Calu3 (cell line): ENCODE results near the gene CEP250. TPM values are rescaled to one million over a fixed set of nuclear protein-coding genes. Genes with fewer than 3 reads are reported as not detected.
A peak's percentile ranks its signal among the peaks of the same experiment; 100 is the strongest.

Source experiments
- BruUV-seq: library from RNA; stranded (reverse); fragments of 400-500 nt; replicated peaks from 2 replicates; lab custom pipeline; 2021; lab: Mats Ljungman, UMichigan
- CTCF ChIA-PET: fragments of 300-600 bp; sonication (Branson Sonifier 250); formaldehyde crosslinking; loops from one replicate; lab custom pipeline; 2022; ENCODE audit warnings: antibody characterized with exemption; lab: Charles Lee
- DNase-seq: peaks from one replicate; pipeline ENCODE4 v3.0.0; 2022
- H3K27ac Mint-ChIP-seq: one replicate; pipeline ENCODE4 v1.8.0; 2022; ENCODE audit warnings: mixed read lengths; ENCODE audit not compliant: unreplicated experiment
- H3K27me3 Mint-ChIP-seq: one replicate; pipeline ENCODE4 v1.8.0; 2022; ENCODE audit warnings: mixed read lengths; ENCODE audit not compliant: unreplicated experiment
- H3K36me3 Mint-ChIP-seq: one replicate; pipeline ENCODE4 v1.8.0; 2022; ENCODE audit warnings: mild to moderate bottlenecking, moderate library complexity, mixed read lengths; ENCODE audit not compliant: insufficient read depth, unreplicated experiment
- H3K4me1 Mint-ChIP-seq: one replicate; pipeline ENCODE4 v1.8.0; 2022; ENCODE audit warnings: mild to moderate bottlenecking, low read depth, mixed read lengths; ENCODE audit not compliant: unreplicated experiment
- H3K4me3 Mint-ChIP-seq: one replicate; pipeline ENCODE4 v1.8.0; 2022; ENCODE audit warnings: mild to moderate bottlenecking, low read depth, moderate library complexity, mixed read lengths; ENCODE audit not compliant: unreplicated experiment
- H3K9me3 Mint-ChIP-seq: one replicate; pipeline ENCODE4 v1.8.0; 2022; ENCODE audit warnings: low read depth, mixed read lengths; ENCODE audit not compliant: unreplicated experiment
- intact Hi-C: fragments of 100-400 bp; cut with micrococcal nuclease; formaldehyde crosslinking; loops from one replicate; pipeline ENCODE4 v1.10.0; 2022; ENCODE audit not compliant: unreplicated experiment
- total RNA-seq: library from RNA; stranded (reverse); gene quantifications from 2 replicates; pipeline ENCODE4 v1.2.3, GENCODE V29; 2022
- TF ChIP-seq, protein P1 (sequence below): fragments of 200-600 bp; IDR thresholded peaks from one replicate; pipeline ENCODE4 v1.8.0; 2022; ENCODE audit warnings: antibody characterized with exemption; ENCODE audit not compliant: unreplicated experiment

CEP250 gene
- total RNA-seq, 1 experiment from 2014 or later = 61.0 TPM

DNA sequence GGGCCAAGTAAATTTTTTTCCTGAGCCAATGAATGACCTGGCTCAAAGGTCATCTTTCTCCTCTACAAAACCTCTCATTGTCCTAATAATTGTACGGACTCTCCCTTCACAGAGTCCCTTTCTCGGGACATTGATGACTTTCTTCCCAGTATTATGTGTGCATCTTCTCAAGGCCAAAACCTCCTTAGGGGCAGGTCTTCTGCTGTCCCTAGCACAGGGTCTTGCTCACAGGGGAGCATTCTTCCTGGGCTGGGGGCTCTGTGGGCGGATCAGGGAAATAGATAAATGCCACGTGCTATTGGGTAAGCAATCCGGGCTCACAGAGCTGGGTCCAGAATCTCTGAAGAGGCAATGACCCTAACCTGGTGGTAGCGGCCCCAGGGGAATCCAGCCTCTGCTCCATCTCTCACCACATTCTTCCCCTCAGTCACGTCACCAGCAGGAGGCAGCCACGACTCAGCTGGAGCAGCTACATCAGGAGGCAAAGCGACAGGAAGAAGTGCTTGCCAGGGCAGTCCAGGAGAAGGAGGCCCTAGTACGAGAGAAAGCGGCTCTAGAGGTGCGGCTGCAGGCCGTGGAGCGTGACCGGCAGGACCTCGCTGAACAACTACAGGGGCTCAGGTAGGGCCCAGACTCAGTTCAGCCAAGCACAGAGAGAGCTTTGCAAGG, 23.5 kb downstream of the CEP250 start:
- Mint-ChIP-seq H3K27ac (no peak overlapping the region), H3K4me1 (no peaks in the 10 kb centered on the region), H3K27me3 (no peaks in the 10 kb centered on the region), H3K4me3 (no peak overlapping the region), H3K36me3 (peaks cover 10% of the 10 kb centered on the region), H3K9me3 (peaks cover 3% of the 10 kb centered on the region)
- TF ChIP-seq, protein P1, sequence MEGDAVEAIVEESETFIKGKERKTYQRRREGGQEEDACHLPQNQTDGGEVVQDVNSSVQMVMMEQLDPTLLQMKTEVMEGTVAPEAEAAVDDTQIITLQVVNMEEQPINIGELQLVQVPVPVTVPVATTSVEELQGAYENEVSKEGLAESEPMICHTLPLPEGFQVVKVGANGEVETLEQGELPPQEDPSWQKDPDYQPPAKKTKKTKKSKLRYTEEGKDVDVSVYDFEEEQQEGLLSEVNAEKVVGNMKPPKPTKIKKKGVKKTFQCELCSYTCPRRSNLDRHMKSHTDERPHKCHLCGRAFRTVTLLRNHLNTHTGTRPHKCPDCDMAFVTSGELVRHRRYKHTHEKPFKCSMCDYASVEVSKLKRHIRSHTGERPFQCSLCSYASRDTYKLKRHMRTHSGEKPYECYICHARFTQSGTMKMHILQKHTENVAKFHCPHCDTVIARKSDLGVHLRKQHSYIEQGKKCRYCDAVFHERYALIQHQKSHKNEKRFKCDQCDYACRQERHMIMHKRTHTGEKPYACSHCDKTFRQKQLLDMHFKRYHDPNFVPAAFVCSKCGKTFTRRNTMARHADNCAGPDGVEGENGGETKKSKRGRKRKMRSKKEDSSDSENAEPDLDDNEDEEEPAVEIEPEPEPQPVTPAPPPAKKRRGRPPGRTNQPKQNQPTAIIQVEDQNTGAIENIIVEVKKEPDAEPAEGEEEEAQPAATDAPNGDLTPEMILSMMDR = peak; percentile 15
- no peak for DNase-seq
- BruUV-seq = no TSS peak
- CTCF ChIA-PET = interaction anchor here (0.8 to 1.6 kb wide), 4 partner anchors 12 to 29 kb away, joined by 3 to 5 read pairs (median 4); no protein-coding TSS in a partner anchor
- intact Hi-C loops = no loop called here

- DNase-seq = no peak
- CTCF ChIA-PET = interaction anchor here (1.3 to 1.6 kb wide), 3 partner anchors 11 to 28 kb away, joined by 3 to 5 read pairs (median 4); no protein-coding TSS in a partner anchor
- no peak overlapping the region for H3K4me3 Mint-ChIP-seq
- no peaks in the 10 kb centered on the region for H3K4me1 Mint-ChIP-seq
- no TSS peak for BruUV-seq
- no peak overlapping the region for H3K27ac Mint-ChIP-seq
- TF ChIP-seq, protein P1 = no peak
- peaks cover 18% of the 10 kb centered on the region for H3K36me3 Mint-ChIP-seq
- intact Hi-C loops = no loop called here
- H3K27me3 Mint-ChIP-seq = no peaks in the 10 kb centered on the region
- H3K9me3 Mint-ChIP-seq = peaks cover 6% of the 10 kb centered on the region
Measured at GRCh38 chr20:35479798-35480197, 24.4 kb downstream of the CEP250 start.

DNA sequence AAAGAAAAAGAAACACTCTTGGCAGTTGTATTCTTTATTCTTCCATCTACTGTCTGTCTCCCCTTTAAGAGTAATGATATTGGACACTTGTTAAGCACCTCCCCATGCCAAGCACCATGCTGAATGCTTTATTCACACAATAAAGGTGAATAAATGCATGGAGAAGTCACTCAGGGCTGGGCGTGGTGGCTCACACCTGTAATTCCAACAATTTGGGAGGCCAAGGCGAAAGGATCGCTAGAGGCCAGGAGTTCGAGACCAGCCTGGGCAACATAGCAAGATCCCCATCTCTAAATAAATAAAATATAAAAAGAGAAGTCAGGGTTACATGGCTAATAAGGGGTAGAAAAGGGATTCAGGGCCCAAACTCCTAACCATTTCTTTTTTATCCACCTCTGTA, 32.1 kb downstream of the CEP250 start:
- CTCF ChIA-PET = no interaction called here
- intact Hi-C loops = no loop called here
- H3K27ac Mint-ChIP-seq = no peak overlapping the region
- no peak overlapping the region for H3K4me3 Mint-ChIP-seq
- BruUV-seq = no TSS peak
- TF ChIP-seq, protein P1 = no peak
- H3K4me1 Mint-ChIP-seq = no peaks in the 10 kb centered on the region
- H3K27me3 Mint-ChIP-seq = no peaks in the 10 kb centered on the region
- peaks cover 31% of the 10 kb centered on the region for H3K36me3 Mint-ChIP-seq
- no peak for DNase-seq
- peaks cover 6% of the 10 kb centered on the region for H3K9me3 Mint-ChIP-seq

- TF ChIP-seq, protein P1 = no peak
- Mint-ChIP-seq H3K4me1 (no peaks in the 10 kb centered on the region), H3K4me3 (no peak overlapping the region), H3K36me3 (peaks cover 26% of the 10 kb centered on the region), H3K27me3 (no peaks in the 10 kb centered on the region), H3K27ac (no peak overlapping the region), H3K9me3 (no peaks in the 10 kb centered on the region)
- no peak for DNase-seq
- CTCF ChIA-PET = no interaction called here
- intact Hi-C loops = no loop called here
- no TSS peak for BruUV-seq
Measured at GRCh38 chr20:35489717-35490116, 34.3 kb downstream of the CEP250 start.
